ENCODE data around the gene SART3. TPM values are rescaled to one million over a fixed set of nuclear protein-coding genes. Genes with fewer than 3 reads are reported as not detected.
A peak's percentile ranks its signal among the peaks of the same experiment; 100 is the strongest.

SART3 gene
- total and polyA plus RNA-seq, 2 of the 13 experiments (the other 11 are each of a cell fraction or from before 2014, with no cell fraction given): 16.1 to 69.9 TPM

DNA sequence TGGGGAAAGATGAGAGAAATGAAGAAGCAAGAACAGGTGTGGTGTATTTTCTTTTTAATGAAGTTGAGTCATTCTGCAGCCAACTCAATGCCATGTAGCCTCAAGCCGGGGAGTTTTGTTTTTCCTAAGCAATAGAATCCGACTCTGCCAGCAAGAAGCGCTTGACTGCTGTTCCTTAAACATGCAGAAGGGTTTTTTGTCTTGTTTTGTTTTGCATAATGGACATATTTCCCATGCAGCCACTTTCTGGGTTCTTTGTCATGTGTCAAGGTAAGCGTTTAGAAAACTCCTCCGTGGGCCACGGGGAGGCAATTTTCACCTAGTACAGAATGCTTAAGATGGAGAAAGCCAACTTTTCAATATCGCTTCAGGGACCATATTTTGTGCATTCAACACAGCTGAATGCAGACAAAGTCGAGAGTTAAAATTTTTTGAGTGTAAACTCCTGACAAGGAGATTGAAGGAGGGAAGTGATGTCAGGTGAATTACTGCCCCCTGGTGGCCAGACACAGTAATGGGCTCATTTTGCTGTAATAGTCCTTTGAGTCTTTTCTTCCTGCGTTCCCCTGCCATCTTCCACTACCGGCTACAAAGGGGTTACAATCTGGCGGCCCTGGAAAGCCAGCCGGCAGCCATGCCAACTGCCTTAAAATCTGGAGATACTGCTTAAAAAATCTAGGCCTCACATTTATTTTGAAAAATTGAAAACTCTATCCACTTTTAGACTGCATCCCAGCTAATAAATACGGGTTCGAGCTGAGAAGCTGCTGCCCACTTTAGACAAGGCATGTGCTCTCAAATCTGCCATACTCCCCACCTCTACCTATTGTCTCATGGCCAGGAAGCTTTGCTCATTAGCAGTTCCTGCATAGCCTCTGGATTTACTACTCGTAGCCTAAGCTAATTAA lies 49.1 kb downstream of the SART3 start:
- no peak overlapping the region for H2AFZ ChIP-seq (ENCODE audit: low read length)
- WGBS (ENCODE audit: low lambda C conversion rate): 15% methylated on average over 15 of the region's 15 CpGs
- ChIA-PET CTCF (ENCODE audit: low intra/inter-chr PET ratio, low total read pairs) (interaction anchor here (1.0 to 1.5 kb wide), 4 partner anchors 210 to 594 kb away, joined by 6 to 10 read pairs (median 7); no protein-coding TSS in a partner anchor), POLR2A (no interaction called here)
- H3K4me2 ChIP-seq (ENCODE audit: low read depth, low read length): peak overlapping the region; percentile 48
- H3K27me3 ChIP-seq (ENCODE audit: control insufficient read depth in 1 of 2, insufficient read depth in 2 of 2, low read length in 2 of 2): no peaks in the 10 kb centered on the region
- peak; percentile 56 for DNase-seq (ENCODE audit: low spot score)
- H3K4me1 ChIP-seq (ENCODE audit: insufficient read depth, low read length): peaks cover 21% of the 10 kb centered on the region
- no peaks in the 10 kb centered on the region for H3K9me3 ChIP-seq (ENCODE audit: low read length)
- peak; percentile 86 for FAIRE-seq
- no peaks in the 10 kb centered on the region for H4K20me1 ChIP-seq (ENCODE audit: insufficient read depth, low read length)
- H3K79me2 ChIP-seq (ENCODE audit: insufficient read depth, low read length): no peaks in the 10 kb centered on the region
- H3K27ac ChIP-seq (ENCODE audit: extremely low read length, insufficient read depth, low read length): no peak overlapping the region
- in situ Hi-C loops (cut with HindIII; ENCODE audit: extremely low pct_ligation_motif_present, low pct_unique_long_range_greater_than_20kb) (no loop called here), intact Hi-C loops (cut with micrococcal nuclease; ENCODE audit: unreplicated experiment) (loop anchor here (1.0 to 2.0 kb wide), 3 partner anchors 209 to 594 kb away; no protein-coding TSS in a partner anchor)
- peak overlapping the region in 1 of 3 experiments; percentile 2; a peak in 1 of 6 replicates for H3K4me3 ChIP-seq (replicated peaks in 1 of 3; ENCODE audit: insufficient read depth in 1 of 3, low read depth in 2 of 3, low read length in 3 of 3)
- peaks cover 0 to under 1% of the 10 kb centered on the region in 2 experiments; a peak in 2 of 5 replicates for H3K36me3 ChIP-seq (replicated peaks in 1 of 2; ENCODE audit: control insufficient read depth in 1 of 2, insufficient read depth in 2 of 2, low read length in 2 of 2)
- ATAC-seq: no peak
- no TSS peak for BruUV-seq (replicated peaks)
- no peak overlapping the region for H3K9ac ChIP-seq (ENCODE audit: insufficient read depth, low read depth, low read length)
- peak; percentile 40; the same call in 1 of the 2 replicates for TF ChIP-seq RAD21 (CRISPR knock-in tag; IDR thresholded peaks at IDR 0.05)
- TF ChIP-seq ZNF652 (CRISPR knock-in tag; IDR thresholded peaks at IDR 0.05; ENCODE audit: borderline replicate concordance, low read depth): peak; percentile 72
- TF ChIP-seq ATRX (CRISPR knock-in tag; IDR thresholded peaks at IDR 0.05; ENCODE audit: borderline replicate concordance): no peak
- TF ChIP-seq ZNF468 (CRISPR knock-in tag; IDR thresholded peaks at IDR 0.05): no peak
- TF ChIP-seq SMC3 (IDR thresholded peaks at IDR 0.05; ENCODE audit: low read length): peak; percentile 50; the same call in 1 of the 2 replicates
- TF ChIP-seq, protein P1, sequence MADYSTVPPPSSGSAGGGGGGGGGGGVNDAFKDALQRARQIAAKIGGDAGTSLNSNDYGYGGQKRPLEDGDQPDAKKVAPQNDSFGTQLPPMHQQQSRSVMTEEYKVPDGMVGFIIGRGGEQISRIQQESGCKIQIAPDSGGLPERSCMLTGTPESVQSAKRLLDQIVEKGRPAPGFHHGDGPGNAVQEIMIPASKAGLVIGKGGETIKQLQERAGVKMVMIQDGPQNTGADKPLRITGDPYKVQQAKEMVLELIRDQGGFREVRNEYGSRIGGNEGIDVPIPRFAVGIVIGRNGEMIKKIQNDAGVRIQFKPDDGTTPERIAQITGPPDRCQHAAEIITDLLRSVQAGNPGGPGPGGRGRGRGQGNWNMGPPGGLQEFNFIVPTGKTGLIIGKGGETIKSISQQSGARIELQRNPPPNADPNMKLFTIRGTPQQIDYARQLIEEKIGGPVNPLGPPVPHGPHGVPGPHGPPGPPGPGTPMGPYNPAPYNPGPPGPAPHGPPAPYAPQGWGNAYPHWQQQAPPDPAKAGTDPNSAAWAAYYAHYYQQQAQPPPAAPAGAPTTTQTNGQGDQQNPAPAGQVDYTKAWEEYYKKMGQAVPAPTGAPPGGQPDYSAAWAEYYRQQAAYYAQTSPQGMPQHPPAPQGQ (CRISPR knock-in tag; IDR thresholded peaks at IDR 0.05; ENCODE audit: borderline replicate concordance): no peak
- TF ChIP-seq PTBP1 (IDR thresholded peaks at IDR 0.05; ENCODE audit: low read depth, low read length, poor library complexity, severe bottlenecking): no peak
- TF ChIP-seq ZSCAN20 (CRISPR knock-in tag; IDR thresholded peaks at IDR 0.05; ENCODE audit: borderline replicate concordance): 0 out of 2 replicates have a peak, but pooled peaks have one; percentile 21
- TF ChIP-seq, protein P2, sequence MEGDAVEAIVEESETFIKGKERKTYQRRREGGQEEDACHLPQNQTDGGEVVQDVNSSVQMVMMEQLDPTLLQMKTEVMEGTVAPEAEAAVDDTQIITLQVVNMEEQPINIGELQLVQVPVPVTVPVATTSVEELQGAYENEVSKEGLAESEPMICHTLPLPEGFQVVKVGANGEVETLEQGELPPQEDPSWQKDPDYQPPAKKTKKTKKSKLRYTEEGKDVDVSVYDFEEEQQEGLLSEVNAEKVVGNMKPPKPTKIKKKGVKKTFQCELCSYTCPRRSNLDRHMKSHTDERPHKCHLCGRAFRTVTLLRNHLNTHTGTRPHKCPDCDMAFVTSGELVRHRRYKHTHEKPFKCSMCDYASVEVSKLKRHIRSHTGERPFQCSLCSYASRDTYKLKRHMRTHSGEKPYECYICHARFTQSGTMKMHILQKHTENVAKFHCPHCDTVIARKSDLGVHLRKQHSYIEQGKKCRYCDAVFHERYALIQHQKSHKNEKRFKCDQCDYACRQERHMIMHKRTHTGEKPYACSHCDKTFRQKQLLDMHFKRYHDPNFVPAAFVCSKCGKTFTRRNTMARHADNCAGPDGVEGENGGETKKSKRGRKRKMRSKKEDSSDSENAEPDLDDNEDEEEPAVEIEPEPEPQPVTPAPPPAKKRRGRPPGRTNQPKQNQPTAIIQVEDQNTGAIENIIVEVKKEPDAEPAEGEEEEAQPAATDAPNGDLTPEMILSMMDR (CRISPR knock-in tag; IDR thresholded peaks at IDR 0.05): peak; percentile 78
- TF ChIP-seq STAG1 (CRISPR knock-in tag; IDR thresholded peaks at IDR 0.05): peak; percentile 66
- TF ChIP-seq ZNF263 (CRISPR knock-in tag; IDR thresholded peaks at IDR 0.05): no peak
- TF ChIP-seq ERF (CRISPR knock-in tag; IDR thresholded peaks at IDR 0.05): no peak

Data from HepG2 (cell line).